Loucy (cell line): ENCODE data around the gene TRAF3IP1.

ENCODE experiments used
- CTCF ChIP-seq: fragments of 200-600 bp; sonication (generic); conservative IDR thresholded peaks from 2 replicates; pipeline ENCODE4 v1.5.1; 2014; ENCODE audit warnings: mild to moderate bottlenecking, antibody characterized with exemption, low read length
- EZH2phosphoT487 ChIP-seq: fragments of 200-600 bp; IDR thresholded peaks from 2 replicates; pipeline ENCODE4 v1.6.1; 2018; ENCODE audit warnings: antibody characterized with exemption, mild to moderate bottlenecking, moderate library complexity, borderline replicate concordance

GRCh38 chr2:238433300-238433915 is 113.1 kb downstream of the TRAF3IP1 start:
- TF ChIP-seq CTCF (peak; percentile 44; the same call in 1 of the 2 replicates), EZH2phosphoT487 (no peak)
